Transverse colon (tissue), 3 donors: Measurements from ENCODE around the gene PPP1R14D.

Experiments used
- CTCF ChIP-seq, 5 experiments: fragments of 200-600 bp in 3 of 5; fragments of 450-650 bp in 2 of 5; sonication (generic) in 3 of 5; IDR thresholded peaks; 1 replicate in 2 of 5; 2 replicates in 3 of 5; pipeline ENCODE4 v1.5.1; 2016 to 2017; ENCODE audit warnings: antibody characterized with exemption in 5 of 5, inconsistent platforms in 3 of 5, mild to moderate bottlenecking in 2 of 5, moderate library complexity in 1 of 5
- EP300 ChIP-seq: sonication (generic); formaldehyde crosslinking; IDR thresholded peaks from one replicate; pipeline ENCODE4 v1.6.1; 2017; ENCODE audit warnings: antibody characterized with exemption, low read depth

- TF ChIP-seq EP300 (no peak), CTCF (IDR thresholded peaks at IDR 0.05) (no peak)
These were observed 53.5 kb downstream of the PPP1R14D start for GRCh38 chr15:40775007-40775406.
